Measurements from ENCODE around the gene LHPP.

Gene LHPP

GRCh38 chr10:124604214-124605000 lies 142.8 kb downstream of the LHPP start:
- no peaks in the 10 kb centered on the region for H3K36me3 ChIP-seq (ENCODE audit: control insufficient read depth, low read length)
- peaks cover 52% of the 10 kb centered on the region for H3K4me1 ChIP-seq (ENCODE audit: control insufficient read depth, low read length)
- no peak overlapping the region for H3K4me3 ChIP-seq (ENCODE audit: low read length)
- H3K9me2 ChIP-seq (replicated peaks; ENCODE audit: control insufficient read depth, low read length) = no peaks in the 10 kb centered on the region
- H3K27ac ChIP-seq (ENCODE audit: low read depth, low read length) = no peak overlapping the region
- no peak overlapping the region for H3K4me2 ChIP-seq (ENCODE audit: low read length)
- no peaks in the 10 kb centered on the region for H3K79me2 ChIP-seq (ENCODE audit: control insufficient read depth, low read length)
- H3F3A ChIP-seq (ENCODE audit: control insufficient read depth, insufficient read depth) = no peaks in the 10 kb centered on the region
- peaks cover 4% of the 10 kb centered on the region; the same call in 1 of the 2 replicates for H3K27me3 ChIP-seq (ENCODE audit: control insufficient read depth, low read length)
- no peak for TF ChIP-seq EZH2phosphoT487 (IDR thresholded peaks at IDR 0.05; ENCODE audit: borderline replicate concordance, low read length)
- TF ChIP-seq, protein P1, sequence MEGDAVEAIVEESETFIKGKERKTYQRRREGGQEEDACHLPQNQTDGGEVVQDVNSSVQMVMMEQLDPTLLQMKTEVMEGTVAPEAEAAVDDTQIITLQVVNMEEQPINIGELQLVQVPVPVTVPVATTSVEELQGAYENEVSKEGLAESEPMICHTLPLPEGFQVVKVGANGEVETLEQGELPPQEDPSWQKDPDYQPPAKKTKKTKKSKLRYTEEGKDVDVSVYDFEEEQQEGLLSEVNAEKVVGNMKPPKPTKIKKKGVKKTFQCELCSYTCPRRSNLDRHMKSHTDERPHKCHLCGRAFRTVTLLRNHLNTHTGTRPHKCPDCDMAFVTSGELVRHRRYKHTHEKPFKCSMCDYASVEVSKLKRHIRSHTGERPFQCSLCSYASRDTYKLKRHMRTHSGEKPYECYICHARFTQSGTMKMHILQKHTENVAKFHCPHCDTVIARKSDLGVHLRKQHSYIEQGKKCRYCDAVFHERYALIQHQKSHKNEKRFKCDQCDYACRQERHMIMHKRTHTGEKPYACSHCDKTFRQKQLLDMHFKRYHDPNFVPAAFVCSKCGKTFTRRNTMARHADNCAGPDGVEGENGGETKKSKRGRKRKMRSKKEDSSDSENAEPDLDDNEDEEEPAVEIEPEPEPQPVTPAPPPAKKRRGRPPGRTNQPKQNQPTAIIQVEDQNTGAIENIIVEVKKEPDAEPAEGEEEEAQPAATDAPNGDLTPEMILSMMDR (IDR thresholded peaks at IDR 0.05; ENCODE audit: low read depth, low read length, poor library complexity, severe bottlenecking) = no peak
- H3K9me3 ChIP-seq (ENCODE audit: control insufficient read depth, insufficient read depth, low read length) = no peaks in the 10 kb centered on the region
- no peaks in the 10 kb centered on the region for H4K20me1 ChIP-seq (ENCODE audit: control insufficient read depth, insufficient read depth, low read depth, low read length)

GRCh38 chr10:124605001-124605370 lies 143.4 kb downstream of the LHPP start:
- TF ChIP-seq EZH2phosphoT487 (IDR thresholded peaks at IDR 0.05; ENCODE audit: borderline replicate concordance, low read length) = no peak
- TF ChIP-seq, protein P1 (IDR thresholded peaks at IDR 0.05; ENCODE audit: low read depth, low read length, poor library complexity, severe bottlenecking) = no peak
- Histone ChIP-seq H3K27me3 (ENCODE audit: control insufficient read depth, low read length) (peaks cover 4% of the 10 kb centered on the region; the same call in 1 of the 2 replicates), H3K27ac (ENCODE audit: low read depth, low read length) (no peak overlapping the region), H3K4me1 (ENCODE audit: control insufficient read depth, low read length) (peaks cover 52% of the 10 kb centered on the region), H3K4me2 (ENCODE audit: low read length) (no peak overlapping the region), H3K9me2 (replicated peaks; ENCODE audit: control insufficient read depth, low read length) (no peaks in the 10 kb centered on the region), H3K79me2 (ENCODE audit: control insufficient read depth, low read length) (no peaks in the 10 kb centered on the region), H3K9me3 (ENCODE audit: control insufficient read depth, insufficient read depth, low read length) (no peaks in the 10 kb centered on the region), H3F3A (ENCODE audit: control insufficient read depth, insufficient read depth) (no peaks in the 10 kb centered on the region), H3K4me3 (ENCODE audit: low read length) (no peak overlapping the region), H3K36me3 (ENCODE audit: control insufficient read depth, low read length) (no peaks in the 10 kb centered on the region), H4K20me1 (ENCODE audit: control insufficient read depth, insufficient read depth, low read depth, low read length) (no peaks in the 10 kb centered on the region)

DNA sequence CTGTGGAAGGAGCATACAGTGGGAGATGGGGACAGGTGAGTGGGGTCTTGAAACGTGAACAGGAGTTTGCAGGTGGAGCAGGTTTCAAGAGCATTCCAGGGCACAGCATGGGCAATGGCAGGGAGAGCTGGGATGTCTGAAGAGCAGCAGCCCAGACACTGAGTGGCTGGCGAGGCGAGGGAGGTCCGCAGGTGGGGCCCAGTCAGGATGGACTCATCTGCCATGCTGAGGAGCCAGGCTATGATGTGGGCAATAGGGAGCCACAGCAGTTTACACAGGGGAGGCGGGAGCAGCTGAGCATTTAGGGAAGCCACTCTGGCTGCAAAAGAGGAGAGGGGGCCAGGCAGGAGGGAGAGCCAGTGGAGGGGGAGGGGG lies 143.8 kb downstream of the LHPP start:
- H3K27me3 ChIP-seq (ENCODE audit: control insufficient read depth, low read length) = peaks cover 4% of the 10 kb centered on the region; the same call in 1 of the 2 replicates
- H3K27ac ChIP-seq (ENCODE audit: low read depth, low read length) = no peak overlapping the region

More for the DNA sequence above, 143.8 kb downstream of the LHPP start:
- Histone ChIP-seq H3K9me2 (replicated peaks; ENCODE audit: control insufficient read depth, low read length) (no peaks in the 10 kb centered on the region), H4K20me1 (ENCODE audit: control insufficient read depth, insufficient read depth, low read depth, low read length) (no peaks in the 10 kb centered on the region), H3K79me2 (ENCODE audit: control insufficient read depth, low read length) (no peaks in the 10 kb centered on the region), H3K36me3 (ENCODE audit: control insufficient read depth, low read length) (no peaks in the 10 kb centered on the region), H3K4me1 (ENCODE audit: control insufficient read depth, low read length) (peaks cover 48% of the 10 kb centered on the region), H3K9me3 (ENCODE audit: control insufficient read depth, insufficient read depth, low read length) (no peaks in the 10 kb centered on the region), H3F3A (ENCODE audit: control insufficient read depth, insufficient read depth) (no peaks in the 10 kb centered on the region), H3K4me2 (ENCODE audit: low read length) (peak overlapping the region; percentile 29; the same call in 1 of the 2 replicates), H3K4me3 (ENCODE audit: low read length) (no peak overlapping the region)
- TF ChIP-seq, protein P1 (IDR thresholded peaks at IDR 0.05; ENCODE audit: low read depth, low read length, poor library complexity, severe bottlenecking) = no peak
- TF ChIP-seq EZH2phosphoT487 (IDR thresholded peaks at IDR 0.05; ENCODE audit: borderline replicate concordance, low read length) = no peak
